HG03354 (cell line): ENCODE results near the gene FAAH.

Experiments
- ATAC-seq: cut with Tn5 transposase; IDR thresholded peaks from one replicate; pipeline ENCODE4 v1.9.1; 2021; ENCODE audit warnings: mild to moderate bottlenecking; ENCODE audit not compliant: unreplicated experiment, poor library complexity, severe bottlenecking

FAAH gene

GRCh38 chr1:46446646-46447498, 52.8 kb downstream of the FAAH start:
- ATAC-seq = no peak

DNA sequence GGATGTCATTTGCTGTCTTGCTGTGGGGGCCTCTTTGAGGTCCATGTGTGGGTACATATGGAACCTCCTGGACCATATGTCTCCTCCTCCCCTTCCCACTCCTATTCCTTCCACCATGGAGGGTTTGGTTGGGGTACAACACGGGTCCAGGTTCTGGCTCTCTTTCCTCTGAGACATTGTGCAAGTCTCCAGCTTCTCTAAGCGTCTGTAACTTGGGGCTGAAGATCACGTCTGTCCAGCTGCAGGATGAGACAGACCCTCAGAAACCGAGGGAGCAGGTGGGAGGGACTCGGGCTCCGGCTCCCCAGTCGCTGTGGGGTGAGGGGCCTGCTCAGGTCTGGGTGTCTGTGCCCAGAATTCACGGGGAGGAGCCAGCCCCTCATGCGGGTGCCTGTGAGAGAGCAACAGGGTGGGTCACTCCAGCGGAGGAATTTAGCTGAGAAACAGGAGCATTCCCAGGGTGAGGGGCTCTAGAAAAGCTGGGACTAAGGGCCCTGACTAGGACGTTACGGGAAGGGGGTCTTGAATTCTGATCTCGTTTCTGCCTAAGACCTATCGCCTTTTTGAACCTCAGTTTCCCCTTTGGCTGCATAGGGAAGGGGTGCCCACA, 53.5 kb downstream of the FAAH start:
- ATAC-seq = no peak

DNA sequence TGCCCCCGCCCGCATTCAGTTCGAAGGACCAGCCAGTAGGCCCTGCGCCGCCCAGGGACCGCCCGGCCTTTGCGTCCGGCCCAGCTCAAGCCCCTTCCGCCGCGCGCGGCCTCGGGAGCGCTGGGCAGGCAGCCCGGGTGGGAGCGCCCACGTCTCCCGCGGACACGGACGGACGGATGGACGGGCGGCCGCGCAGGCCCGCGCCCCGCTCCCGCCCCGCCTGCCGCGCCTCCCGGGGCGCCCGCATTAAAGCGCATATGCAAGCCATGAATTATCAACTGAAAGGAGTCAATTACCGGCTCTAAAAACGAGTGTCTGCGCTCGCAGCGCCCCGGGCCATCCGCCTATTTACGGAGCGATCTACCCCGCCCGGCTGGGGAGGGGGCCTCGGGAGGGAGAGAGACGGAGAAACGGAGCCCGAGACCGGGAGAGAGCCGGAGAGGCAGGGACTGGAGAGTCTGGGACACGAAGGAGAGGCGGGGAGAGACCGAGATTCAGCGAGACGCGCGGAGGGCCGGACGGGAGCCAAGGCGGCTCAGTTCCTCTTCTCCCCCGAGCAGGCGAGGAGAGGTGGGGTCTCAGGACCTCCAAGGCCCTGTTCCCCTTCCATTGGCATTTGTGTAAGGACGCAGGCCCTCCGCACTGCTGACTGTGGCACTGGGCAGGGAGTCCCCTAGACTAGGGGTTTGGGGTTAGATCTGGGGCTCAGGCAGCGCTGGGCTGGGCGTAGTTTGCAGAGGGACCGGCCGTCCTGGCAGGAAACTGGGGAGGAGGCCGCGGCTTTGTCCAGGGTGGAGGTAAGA, 54.2 kb downstream of the FAAH start:
- no peak for ATAC-seq

DNA sequence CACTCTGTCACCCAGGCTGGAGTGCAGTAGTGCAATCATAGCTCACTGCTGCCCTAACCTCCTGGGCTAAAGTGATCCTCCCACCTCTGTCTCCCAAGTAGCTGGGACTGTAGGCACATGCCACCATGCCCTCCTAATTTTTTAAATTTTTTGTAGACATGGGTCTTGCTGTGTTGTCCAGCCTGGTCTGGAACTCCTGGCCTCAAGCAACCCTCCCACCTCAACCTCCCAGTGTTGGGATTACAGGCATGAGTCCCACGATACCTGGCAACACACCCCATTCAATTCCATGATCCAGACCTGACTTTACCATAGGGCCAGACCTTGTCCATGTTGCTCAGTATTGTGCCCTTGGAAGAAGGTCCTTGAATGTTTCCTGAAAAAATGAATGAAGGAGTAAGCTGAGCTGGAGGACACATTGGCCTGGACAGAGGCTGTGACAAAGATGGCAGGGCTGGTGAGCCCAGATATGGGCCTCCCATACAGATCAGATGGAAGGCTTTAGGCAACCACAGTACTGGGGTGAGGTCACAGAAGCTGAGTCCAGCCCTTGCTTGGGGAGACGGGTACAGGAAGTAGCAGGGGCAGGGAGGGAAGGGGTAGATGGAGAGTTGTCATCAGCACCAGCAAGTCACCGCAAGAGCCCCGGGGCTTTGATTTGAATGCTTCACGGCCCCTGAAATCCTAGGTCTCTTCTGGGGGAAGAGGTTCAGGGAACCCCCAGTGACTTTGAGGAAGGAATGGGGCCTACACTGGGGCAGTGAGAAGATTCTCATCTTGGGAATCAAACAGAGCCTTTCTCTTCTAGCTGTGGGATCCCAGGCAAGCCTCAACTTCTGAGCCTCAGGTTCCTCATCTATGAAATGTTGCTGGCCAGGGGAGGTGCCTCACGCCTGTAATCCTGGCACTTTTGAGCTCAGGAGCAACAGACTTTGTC, 55.4 kb downstream of the FAAH start:
- ATAC-seq = no peak

GRCh38 chr1:46450160-46450517, 56.0 kb downstream of the FAAH start:
- ATAC-seq = no peak

DNA sequence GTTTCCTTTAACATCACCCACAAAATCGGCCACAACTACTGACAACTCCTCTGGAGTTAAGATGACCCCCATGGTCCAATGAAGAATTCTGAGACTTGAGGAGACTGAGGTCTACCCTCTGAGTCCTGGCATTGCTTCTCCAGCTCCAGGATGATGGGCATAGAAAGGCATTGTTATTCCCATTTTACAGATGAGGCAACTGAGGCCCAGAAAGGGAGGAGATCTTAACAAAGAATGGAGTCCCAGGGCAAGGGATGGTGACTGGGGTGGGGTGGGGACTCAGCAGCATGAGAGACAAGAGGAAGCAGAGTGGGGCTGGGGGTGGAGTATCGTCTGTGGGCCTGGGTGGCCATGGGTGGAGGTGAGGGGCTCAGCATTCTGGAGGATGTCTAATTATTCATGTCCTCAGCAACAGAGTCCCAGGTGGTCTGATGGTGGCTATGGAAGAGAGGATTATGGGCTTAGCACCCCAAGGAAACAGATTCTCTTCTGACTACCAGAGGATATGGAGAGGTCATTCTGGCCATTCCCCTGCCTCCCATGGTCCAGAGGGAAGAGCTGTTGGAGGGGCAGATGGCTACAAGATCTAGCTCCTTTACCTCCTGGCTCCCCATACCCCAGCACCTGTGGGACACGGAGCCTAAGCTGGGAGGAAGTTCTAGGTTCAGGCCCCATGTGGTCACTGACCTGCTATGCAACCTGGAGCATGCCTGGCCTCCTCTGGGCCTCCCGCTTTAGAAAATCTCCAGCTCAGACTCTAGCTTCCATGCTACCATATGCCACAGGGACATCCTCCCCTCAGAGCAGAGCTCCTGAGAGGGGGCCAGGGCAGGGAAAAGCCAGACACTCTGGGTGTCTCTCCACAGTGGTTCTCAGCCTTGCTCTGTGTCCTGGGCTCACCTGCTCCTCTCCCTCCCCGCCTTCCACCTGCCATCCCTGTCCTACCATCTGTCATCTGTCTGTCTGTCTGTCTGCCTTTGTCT, 58.1 kb downstream of the FAAH start:
- no peak for ATAC-seq

DNA sequence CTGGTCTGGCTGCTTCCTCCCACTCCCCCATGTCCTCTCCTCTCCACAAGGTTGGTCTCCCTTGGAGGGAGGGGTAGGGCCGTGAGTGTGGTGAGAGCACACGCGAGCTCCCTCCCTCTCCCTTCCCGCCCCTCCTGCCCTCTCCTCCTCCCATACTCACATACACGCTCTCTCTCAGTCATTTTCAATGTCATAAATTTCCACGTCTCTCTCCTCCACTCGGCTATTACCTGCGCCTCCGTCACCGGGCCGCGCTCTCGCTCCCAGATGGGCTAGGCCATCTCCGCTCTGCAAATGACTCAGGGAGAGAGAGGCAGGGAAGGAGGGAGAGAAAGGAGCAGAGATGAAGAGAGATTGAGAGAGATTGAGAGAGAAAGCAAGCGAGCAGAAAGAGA, 58.8 kb downstream of the FAAH start:
- no peak for ATAC-seq

GRCh38 chr1:46453449-46453848, 59.3 kb downstream of the FAAH start:
- no peak for ATAC-seq

GRCh38 chr1:46455951-46456350, 61.8 kb downstream of the FAAH start:
- ATAC-seq = no peak

DNA sequence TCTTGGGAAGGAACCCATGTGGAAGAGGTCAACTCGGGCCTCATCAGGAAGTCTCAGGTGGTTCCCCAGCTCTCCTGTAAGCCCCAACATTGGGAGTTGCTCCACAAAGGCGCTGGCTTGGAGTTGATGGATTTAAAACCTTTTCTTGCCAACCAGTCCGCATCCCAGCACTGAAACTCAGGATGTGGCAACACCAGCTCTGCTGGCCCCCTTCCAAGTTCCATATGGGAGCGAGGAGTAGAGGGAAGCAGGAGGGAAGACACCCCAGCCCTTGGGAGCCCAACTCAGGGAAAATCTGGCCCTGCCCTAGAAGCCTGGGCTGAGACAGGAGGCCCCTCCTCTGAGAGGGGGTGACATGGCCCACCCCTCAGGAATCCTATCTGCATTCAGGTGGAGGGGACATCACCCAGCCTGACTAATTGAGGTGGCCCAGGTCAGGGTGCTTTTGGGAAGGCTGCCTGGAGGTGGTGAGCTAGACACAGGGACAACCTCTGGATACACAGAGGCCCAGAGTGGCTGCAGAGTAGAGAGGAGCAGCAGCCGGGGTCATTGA, 62.4 kb downstream of the FAAH start:
- ATAC-seq = no peak

- ATAC-seq = no peak
These were observed 63.1 kb downstream of the FAAH start for GRCh38 chr1:46457178-46457577.

DNA sequence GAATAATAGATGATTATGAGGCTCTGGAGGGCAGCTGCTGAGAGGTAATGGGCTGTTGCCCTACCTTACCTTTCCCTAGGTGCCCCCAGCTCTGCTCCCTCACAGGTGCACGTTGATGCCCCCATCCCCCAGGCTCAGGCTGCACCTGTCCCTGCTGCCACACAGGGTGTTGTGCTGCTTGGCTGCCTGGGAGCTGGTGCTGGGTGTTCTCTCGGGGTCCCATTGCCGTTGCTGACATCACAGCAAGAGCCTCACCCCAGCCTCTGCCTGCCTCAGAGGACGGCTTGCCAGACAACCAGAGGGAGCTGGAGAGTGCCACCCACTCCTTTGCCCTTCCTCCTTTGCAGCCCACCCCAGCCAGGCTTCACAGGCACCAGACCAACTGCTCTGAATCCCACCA, 64.1 kb downstream of the FAAH start:
- ATAC-seq = no peak

DNA sequence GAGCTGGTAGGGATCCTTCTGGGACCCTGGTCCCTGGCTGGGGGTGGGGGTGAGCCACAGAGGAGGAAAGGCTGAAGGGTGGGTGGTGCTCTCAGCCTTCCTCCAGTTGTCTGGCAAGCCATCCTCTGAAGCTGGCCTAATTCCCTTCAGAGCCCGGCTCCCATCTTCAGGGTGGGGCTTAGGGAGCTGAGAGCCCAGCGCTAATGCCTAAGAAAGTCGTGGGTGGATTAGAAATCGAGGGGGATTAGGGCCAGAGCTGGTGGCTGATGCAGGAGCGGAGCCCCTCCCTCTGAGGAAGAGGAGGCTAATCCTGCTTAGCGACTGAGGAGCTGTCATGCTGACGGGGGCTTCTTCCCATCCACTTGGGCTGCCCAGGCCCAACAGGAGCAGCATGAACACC, 64.7 kb downstream of the FAAH start:
- ATAC-seq = no peak

DNA sequence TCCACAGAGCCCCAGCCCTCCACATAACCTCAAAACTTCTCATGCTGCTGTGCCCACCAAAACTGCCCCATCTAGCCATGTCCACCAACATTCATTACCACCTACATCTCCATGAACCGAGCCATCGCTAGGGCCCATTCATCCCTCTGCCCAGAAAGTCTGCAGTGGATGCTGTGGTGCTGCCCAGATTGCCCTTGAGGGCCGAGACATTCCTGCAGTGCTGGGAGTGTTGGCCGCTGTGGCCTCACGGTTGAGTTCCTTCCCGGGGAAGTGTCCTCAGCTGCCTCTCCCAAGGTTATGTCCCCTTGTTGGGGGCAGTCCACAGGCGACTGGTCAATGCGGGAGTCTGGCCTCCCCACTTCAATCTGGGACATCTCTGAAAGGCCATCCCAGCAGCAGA, 65.2 kb downstream of the FAAH start:
- no peak for ATAC-seq

GRCh38 chr1:46461017-46461808, 67.1 kb downstream of the FAAH start:
- ATAC-seq = no peak

DNA sequence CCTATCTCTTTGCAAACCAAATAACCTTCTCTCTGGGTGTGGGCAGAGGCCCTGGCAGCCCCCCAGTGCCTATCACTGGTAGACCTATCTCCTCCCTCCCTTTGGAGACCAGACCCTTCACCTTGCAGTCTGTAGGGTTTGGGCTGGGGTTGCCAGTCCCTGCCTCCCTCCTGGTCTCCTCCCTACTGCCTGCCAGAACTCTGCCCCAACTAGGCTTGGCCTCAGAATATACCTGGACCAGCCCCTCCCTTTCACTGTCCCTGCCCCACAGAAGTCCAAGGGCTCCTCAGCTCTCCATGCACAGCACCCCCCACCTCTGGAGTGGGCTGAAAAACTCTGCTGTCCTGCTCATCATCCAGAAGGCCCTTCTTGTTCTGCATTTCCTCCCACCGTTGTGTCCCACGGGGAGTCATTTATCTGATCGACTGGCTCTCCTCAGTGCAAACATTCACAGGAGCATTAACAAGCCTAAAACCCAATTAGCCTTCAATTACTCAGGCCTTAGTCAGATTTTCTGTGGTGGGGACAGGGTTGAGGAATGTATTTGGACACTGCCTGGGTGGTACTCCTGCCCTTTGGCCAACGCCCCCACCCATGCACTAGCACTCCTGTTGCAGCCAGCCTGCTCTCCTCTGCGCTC, 67.8 kb downstream of the FAAH start:
- no peak for ATAC-seq
